ENCODE data around the gene CTNND2. TPM values are rescaled to one million over a fixed set of nuclear protein-coding genes. Genes with fewer than 3 reads are reported as not detected.

The CTNND2 gene
- total RNA-seq, 4 donors from 2014 or later, result 1.3 to 2.5 (median 2.1) TPM

DNA sequence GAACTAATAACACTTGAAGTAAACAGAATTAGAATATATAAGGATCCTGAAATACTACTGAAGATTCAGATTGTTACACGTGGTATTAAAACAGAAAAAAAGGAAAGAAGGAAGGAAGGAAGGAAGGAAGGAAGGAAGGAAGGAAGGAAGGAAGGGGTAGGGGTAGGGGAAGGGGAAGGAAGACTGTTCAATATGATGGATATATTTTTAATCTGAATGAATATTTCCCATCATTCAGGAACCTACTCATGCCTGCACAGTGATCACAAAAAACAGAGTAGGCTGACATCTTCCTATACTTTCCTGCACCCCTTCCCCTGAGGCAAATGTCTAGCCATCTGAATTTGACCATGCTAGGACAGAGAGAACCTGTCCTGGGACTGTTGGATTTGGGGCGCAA is 133.9 kb downstream of the CTNND2 start:
- no peak overlapping the region for H3K27ac ChIP-seq (replicated peaks in 1 of 4)
- no peaks in the 10 kb centered on the region for H3K36me3 ChIP-seq
- DNase-seq (ENCODE audit: extremely low spot score), result no peak
- 64% methylated on average over 2 of the region's 2 CpGs for WGBS
- no peaks in the 10 kb centered on the region for H3K9me3 ChIP-seq
- no peaks in the 10 kb centered on the region for H3K4me1 ChIP-seq
- intact Hi-C loops (cut with DNase I), result no loop called here
- H3K27me3 ChIP-seq, result no peaks in the 10 kb centered on the region
- TF ChIP-seq EP300 (IDR thresholded peaks at IDR 0.05), result no peak
- no peak overlapping the region for H3K4me3 ChIP-seq

DNA sequence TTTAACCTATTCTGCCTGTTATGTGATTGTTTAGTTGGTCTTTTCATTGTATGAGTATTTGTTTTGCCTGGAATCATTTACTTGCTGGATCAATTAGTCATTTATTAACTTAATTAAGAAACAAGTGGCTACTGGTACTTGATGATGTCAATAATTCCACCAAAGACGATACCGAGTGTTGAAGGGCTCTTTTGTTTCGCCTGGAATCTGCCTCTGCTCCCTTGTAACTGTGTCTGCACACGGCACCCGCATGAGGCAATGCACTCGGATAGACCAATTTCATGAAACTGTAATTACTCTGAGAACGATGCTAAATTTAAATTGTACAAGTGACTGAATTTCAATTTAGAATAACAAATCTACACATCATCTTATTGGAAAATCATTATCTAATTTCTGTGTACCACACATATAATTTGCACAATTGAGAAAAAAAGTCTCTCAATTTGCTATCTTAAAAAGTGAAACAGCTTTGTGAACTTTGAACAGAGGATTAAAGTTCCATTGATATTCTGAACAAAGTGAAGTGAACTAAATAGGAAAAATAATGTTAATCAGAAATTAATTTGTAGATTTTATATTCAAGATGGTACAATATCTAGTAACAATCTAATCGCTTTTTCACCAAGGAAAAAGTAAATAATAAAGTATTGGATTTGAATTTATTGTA is 143.2 kb downstream of the CTNND2 start:
- Histone ChIP-seq H3K9me3 (peaks cover 0 to 9% (median 3%) of the 10 kb centered on the region in 4 donors), H3K4me3 (no peak overlapping the region), H3K36me3 (no peaks in the 10 kb centered on the region), H3K27ac (replicated peaks in 1 of 4) (no peak overlapping the region), H3K27me3 (no peaks in the 10 kb centered on the region), H3K4me1 (no peaks in the 10 kb centered on the region)
- TF ChIP-seq POLR2AphosphoS5 (IDR thresholded peaks at IDR 0.05) (no peak), POLR2A (IDR thresholded peaks at IDR 0.05; ENCODE audit: low read depth) (no peak), EP300 (IDR thresholded peaks at IDR 0.05) (no peak)
- TF ChIP-seq, protein P1, sequence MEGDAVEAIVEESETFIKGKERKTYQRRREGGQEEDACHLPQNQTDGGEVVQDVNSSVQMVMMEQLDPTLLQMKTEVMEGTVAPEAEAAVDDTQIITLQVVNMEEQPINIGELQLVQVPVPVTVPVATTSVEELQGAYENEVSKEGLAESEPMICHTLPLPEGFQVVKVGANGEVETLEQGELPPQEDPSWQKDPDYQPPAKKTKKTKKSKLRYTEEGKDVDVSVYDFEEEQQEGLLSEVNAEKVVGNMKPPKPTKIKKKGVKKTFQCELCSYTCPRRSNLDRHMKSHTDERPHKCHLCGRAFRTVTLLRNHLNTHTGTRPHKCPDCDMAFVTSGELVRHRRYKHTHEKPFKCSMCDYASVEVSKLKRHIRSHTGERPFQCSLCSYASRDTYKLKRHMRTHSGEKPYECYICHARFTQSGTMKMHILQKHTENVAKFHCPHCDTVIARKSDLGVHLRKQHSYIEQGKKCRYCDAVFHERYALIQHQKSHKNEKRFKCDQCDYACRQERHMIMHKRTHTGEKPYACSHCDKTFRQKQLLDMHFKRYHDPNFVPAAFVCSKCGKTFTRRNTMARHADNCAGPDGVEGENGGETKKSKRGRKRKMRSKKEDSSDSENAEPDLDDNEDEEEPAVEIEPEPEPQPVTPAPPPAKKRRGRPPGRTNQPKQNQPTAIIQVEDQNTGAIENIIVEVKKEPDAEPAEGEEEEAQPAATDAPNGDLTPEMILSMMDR (IDR thresholded peaks at IDR 0.05), result no peak
- intact Hi-C loops (cut with DNase I), result no loop called here
- no peak for DNase-seq (ENCODE audit: extremely low spot score)
- WGBS, result 92% methylated on average over 8 of the region's 8 CpGs

DNA sequence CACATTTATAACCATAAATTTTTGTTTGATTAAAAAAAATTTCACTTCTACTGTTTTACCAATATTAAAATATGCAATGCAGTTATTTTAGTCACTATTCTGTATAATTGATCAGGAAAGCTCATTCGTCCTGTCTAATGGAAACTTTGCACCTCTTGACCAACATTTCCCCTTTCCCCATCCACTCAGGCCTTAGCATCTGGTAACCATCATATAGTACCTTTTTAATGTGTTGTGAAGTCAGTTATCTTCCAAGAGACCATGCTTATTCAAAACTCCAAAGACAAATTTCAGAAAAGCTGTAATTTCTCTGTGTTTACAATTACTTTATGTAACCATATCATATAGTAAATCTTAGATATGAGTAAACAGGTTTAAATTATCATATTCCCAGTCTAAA is 145.9 kb downstream of the CTNND2 start:
- TF ChIP-seq, protein P1 (IDR thresholded peaks at IDR 0.05), result no peak
- TF ChIP-seq POLR2A (IDR thresholded peaks at IDR 0.05; ENCODE audit: low read depth) (no peak), EP300 (IDR thresholded peaks at IDR 0.05) (no peak), POLR2AphosphoS5 (IDR thresholded peaks at IDR 0.05) (no peak)
- Histone ChIP-seq H3K27ac (replicated peaks in 1 of 4) (no peak overlapping the region), H3K36me3 (no peaks in the 10 kb centered on the region), H3K27me3 (no peaks in the 10 kb centered on the region), H3K4me3 (no peak overlapping the region), H3K9me3 (no peaks in the 10 kb centered on the region), H3K4me1 (no peaks in the 10 kb centered on the region)
- no peak for DNase-seq (ENCODE audit: extremely low spot score)
- 35% methylated on average over 1 of the region's 1 CpG for WGBS
- intact Hi-C loops (cut with DNase I), result no loop called here

DNA sequence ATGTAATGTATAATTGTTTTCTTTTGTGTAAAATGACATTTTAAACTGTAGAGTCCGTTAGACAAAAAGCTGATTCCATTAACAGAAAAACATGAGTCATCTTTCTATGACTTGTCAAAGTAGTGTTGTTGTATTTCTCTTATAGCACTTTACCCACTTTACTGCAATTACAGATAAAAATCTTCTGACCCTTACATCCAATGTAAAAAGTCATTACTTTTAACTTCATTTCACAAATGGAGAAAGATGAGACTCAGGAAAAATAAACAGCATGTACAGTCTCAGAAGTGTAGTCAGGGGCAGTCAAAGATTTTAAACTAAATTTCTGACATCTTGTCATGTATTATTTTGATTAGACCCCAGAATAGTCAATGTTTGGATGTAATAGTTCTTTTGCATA is 146.6 kb downstream of the CTNND2 start:
- intact Hi-C loops (cut with DNase I), result no loop called here
- DNase-seq (ENCODE audit: extremely low spot score), result no peak
- WGBS, result 28% methylated on average over 1 of the region's 1 CpG
- H3K9me3 ChIP-seq, result no peaks in the 10 kb centered on the region
- H3K4me3 ChIP-seq, result no peak overlapping the region
- no peak overlapping the region for H3K27ac ChIP-seq (replicated peaks in 1 of 4)
- no peaks in the 10 kb centered on the region for H3K36me3 ChIP-seq
- H3K27me3 ChIP-seq, result no peaks in the 10 kb centered on the region
- TF ChIP-seq, protein P1 (IDR thresholded peaks at IDR 0.05), result no peak
- TF ChIP-seq POLR2AphosphoS5 (IDR thresholded peaks at IDR 0.05) (no peak), POLR2A (IDR thresholded peaks at IDR 0.05; ENCODE audit: low read depth) (no peak), EP300 (IDR thresholded peaks at IDR 0.05) (no peak)
- no peaks in the 10 kb centered on the region for H3K4me1 ChIP-seq

DNA sequence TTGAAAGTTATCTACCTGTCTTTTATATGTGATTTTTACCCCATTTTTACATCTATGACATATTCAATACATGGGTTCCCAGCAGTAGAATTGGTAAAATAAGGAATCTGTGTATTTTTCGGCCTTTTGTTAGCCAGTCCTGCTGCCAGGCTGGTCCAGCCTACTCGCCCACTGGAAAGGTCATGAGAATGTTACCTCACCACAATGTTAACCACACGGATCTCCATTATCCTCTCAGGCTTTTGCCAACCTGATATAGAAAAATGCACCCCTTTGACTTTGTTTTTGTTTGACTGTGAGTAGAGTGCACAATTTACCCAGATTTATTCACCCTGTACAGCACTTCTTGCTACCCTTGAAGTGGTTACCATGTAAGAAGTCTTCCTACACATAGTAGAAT is 167.2 kb downstream of the CTNND2 start:
- intact Hi-C loops (cut with DNase I), result no loop called here
- no peaks in the 10 kb centered on the region for H3K36me3 ChIP-seq
- WGBS, result 75% methylated on average over 3 of the region's 3 CpGs

More for the DNA sequence above, 167.2 kb downstream of the CTNND2 start:
- no peaks in the 10 kb centered on the region for H3K27me3 ChIP-seq
- H3K27ac ChIP-seq (replicated peaks in 1 of 4), result no peak overlapping the region
- no peak for DNase-seq (ENCODE audit: extremely low spot score)
- H3K9me3 ChIP-seq, result peaks cover 0 to 8% (median 2%) of the 10 kb centered on the region in 4 donors
- no peaks in the 10 kb centered on the region for H3K4me1 ChIP-seq
- no peak overlapping the region for H3K4me3 ChIP-seq
- TF ChIP-seq EP300 (IDR thresholded peaks at IDR 0.05) (no peak), POLR2A (IDR thresholded peaks at IDR 0.05; ENCODE audit: low read depth) (no peak), POLR2AphosphoS5 (IDR thresholded peaks at IDR 0.05) (no peak)
- TF ChIP-seq, protein P1 (IDR thresholded peaks at IDR 0.05), result no peak

All from esophagus muscularis mucosa (tissue), 4 donors.